GM19043 (cell line): ENCODE measurements around the gene GTF3C5.
"Not testable (repeated sequence)": the region's sequence is repeated elsewhere in the genome, so short reads cannot be mapped to it uniquely, and the experiment has no call there.

Experiments used
- ATAC-seq: cut with Tn5 transposase; IDR thresholded peaks from one replicate; pipeline ENCODE4 v1.9.1; 2021; ENCODE audit warnings: low read depth; ENCODE audit not compliant: unreplicated experiment

GTF3C5 gene

GRCh38 chr9:133066181-133066983, 35.6 kb downstream of the GTF3C5 start:
- ATAC-seq = no peak

- no peak for ATAC-seq
These were observed 36.2 kb downstream of the GTF3C5 start for GRCh38 chr9:133067006-133067405.

GRCh38 chr9:133067813-133068212, 37.0 kb downstream of the GTF3C5 start:
- ATAC-seq = no peak

- not testable (repeated sequence) for ATAC-seq
These were observed 37.6 kb downstream of the GTF3C5 start for GRCh38 chr9:133068431-133068830.

GRCh38 chr9:133070500-133070961, 39.7 kb downstream of the GTF3C5 start:
- not testable (repeated sequence) for ATAC-seq

- not testable (repeated sequence) for ATAC-seq
These were observed 40.2 kb downstream of the GTF3C5 start for GRCh38 chr9:133070985-133071384.

- no peak for ATAC-seq
These were observed 40.8 kb downstream of the GTF3C5 start for GRCh38 chr9:133071484-133072150.

- ATAC-seq = not testable (repeated sequence)
These were observed 41.4 kb downstream of the GTF3C5 start for GRCh38 chr9:133072210-133072609.

- ATAC-seq = no peak
These were observed 42.6 kb downstream of the GTF3C5 start for GRCh38 chr9:133073086-133074014.

- ATAC-seq = no peak
These were observed 43.4 kb downstream of the GTF3C5 start for GRCh38 chr9:133074111-133074651.

GRCh38 chr9:133075925-133076630, 45.3 kb downstream of the GTF3C5 start:
- no peak for ATAC-seq

- no peak for ATAC-seq
These were observed 45.9 kb downstream of the GTF3C5 start for GRCh38 chr9:133076691-133077090.

GRCh38 chr9:133078486-133078885, 47.7 kb downstream of the GTF3C5 start:
- no peak for ATAC-seq

- ATAC-seq = no peak
These were observed 49.4 kb downstream of the GTF3C5 start for GRCh38 chr9:133080161-133080560.

GRCh38 chr9:133080786-133081779, 50.3 kb downstream of the GTF3C5 start:
- not testable (repeated sequence) for ATAC-seq

GRCh38 chr9:133081957-133082644, 51.3 kb downstream of the GTF3C5 start:
- not testable (repeated sequence) for ATAC-seq

- ATAC-seq = not testable (repeated sequence)
These were observed 52.9 kb downstream of the GTF3C5 start for GRCh38 chr9:133083688-133084087.
